HepG2 (cell line): ENCODE data around the gene FEM1B. TPM values are rescaled to one million over a fixed set of nuclear protein-coding genes. Genes with fewer than 3 reads are reported as not detected.

ENCODE experiments used
- NR0B2 ChIP-seq: sonication (generic); formaldehyde crosslinking; IDR thresholded peaks from 2 replicates; pipeline ENCODE4 v1.4.0; 2020; ENCODE audit warnings: mild to moderate bottlenecking, missing genetic modification reagents
- REXO4 ChIP-seq: sonication (generic); formaldehyde crosslinking; IDR thresholded peaks from 2 replicates; pipeline ENCODE4 v1.8.0; 2022; ENCODE audit warnings: missing genetic modification reagents, mild to moderate bottlenecking, borderline replicate concordance
- SMYD3 ChIP-seq: sonication (generic); formaldehyde crosslinking; IDR thresholded peaks from 2 replicates; pipeline ENCODE4 v1.8.1; 2023; ENCODE audit warnings: mild to moderate bottlenecking, missing genetic modification reagents
- TCF7 ChIP-seq: sonication (generic); IDR thresholded peaks from 2 replicates; pipeline ENCODE4 v1.6.1; 2016; ENCODE audit warnings: antibody characterized with exemption, low read depth
- ZNF563 ChIP-seq: sonication (generic); formaldehyde crosslinking; IDR thresholded peaks from 2 replicates; pipeline ENCODE4 v1.8.0; 2022; ENCODE audit warnings: mild to moderate bottlenecking, moderate library complexity, missing genetic modification reagents
- ZNF597 ChIP-seq: sonication (generic); formaldehyde crosslinking; IDR thresholded peaks from 2 replicates; pipeline ENCODE4 v1.5.0; 2020; ENCODE audit warnings: missing genetic modification reagents
- ZNF710 ChIP-seq: sonication (generic); formaldehyde crosslinking; IDR thresholded peaks from 2 replicates; pipeline ENCODE4 v1.5.0; 2020; ENCODE audit warnings: mild to moderate bottlenecking, missing genetic modification reagents, borderline replicate concordance
- ZNF768 ChIP-seq: sonication (generic); formaldehyde crosslinking; IDR thresholded peaks from 2 replicates; pipeline ENCODE4 v1.4.0; 2020; ENCODE audit warnings: missing genetic modification reagents
- polyA plus RNA-seq, 8 experiments: library from polyadenylated mRNA; depleted of rRNA in 3 of 8; stranded (reverse) in 7 of 8; unstranded in 1 of 8; fragments of >200 nt; fragmentation: Illumina TruSeq in 4 of 8; extraction: Trizol in 4 of 8; gene quantifications; 2 replicates each; pipeline versions ENCODE4 v1.2.1 to v1.2.3, GENCODE V29; 2011 to 2016; ENCODE audit warnings: low read depth in 4 of 8, missing spikeins in 1 of 8, mixed read lengths in 1 of 8; ENCODE audit not compliant: insufficient read depth in 1 of 8
- total RNA-seq, 5 experiments: library from RNA; depleted of rRNA; stranded (reverse); fragments of >200 nt; fragmentation: Illumina TruSeq; extraction: Trizol; gene quantifications; 2 replicates each; pipeline ENCODE4 v1.2.3, GENCODE V29; 2016; ENCODE audit warnings: low read depth in 1 of 5
- TF ChIP-seq, protein P1 (sequence below): sonication (generic); formaldehyde crosslinking; IDR thresholded peaks from 2 replicates; pipeline ENCODE4 v1.5.1; 2020; ENCODE audit warnings: mild to moderate bottlenecking, missing genetic modification reagents, moderate library complexity

Gene FEM1B
- total and polyA plus RNA-seq, 2 of the 13 experiments (the other 11 are each of a cell fraction or from before 2014, with no cell fraction given), result 38.1 to 40.0 TPM

DNA sequence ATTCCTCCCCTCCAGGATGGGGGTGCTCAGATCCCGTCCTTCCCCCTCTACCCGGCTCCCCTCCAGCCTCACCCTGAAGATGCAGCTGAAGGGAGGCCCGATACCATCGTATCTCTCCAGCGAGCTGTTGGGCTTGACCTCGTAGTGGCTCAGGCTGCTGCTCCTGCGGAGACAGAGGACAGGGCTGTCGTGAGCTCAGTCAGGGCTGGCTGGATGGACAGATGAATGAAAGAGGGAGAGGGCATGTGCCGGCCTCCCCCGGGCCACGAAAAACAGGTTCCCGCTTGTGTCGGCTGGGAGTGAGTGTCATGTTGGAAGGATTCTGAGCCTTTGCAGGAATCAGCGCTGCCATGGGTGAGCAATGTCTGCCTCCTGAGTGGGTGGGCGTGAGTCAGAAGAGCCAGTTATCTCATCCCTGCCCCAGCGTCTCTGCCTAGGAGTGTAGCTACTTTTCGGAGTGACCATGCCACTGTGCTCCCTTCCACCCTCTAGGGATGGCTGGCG, 35.2 kb downstream of the FEM1B start (continued):
- no peak for TF ChIP-seq ZNF597
- TF ChIP-seq NR0B2 (CRISPR knock-in tag), result no peak
- TF ChIP-seq ZNF768 (CRISPR knock-in tag), result no peak
- TF ChIP-seq SMYD3, result no peak
- TF ChIP-seq TCF7, result no peak
- no peak for TF ChIP-seq ZNF563 (CRISPR knock-in tag)
- TF ChIP-seq, protein P1, sequence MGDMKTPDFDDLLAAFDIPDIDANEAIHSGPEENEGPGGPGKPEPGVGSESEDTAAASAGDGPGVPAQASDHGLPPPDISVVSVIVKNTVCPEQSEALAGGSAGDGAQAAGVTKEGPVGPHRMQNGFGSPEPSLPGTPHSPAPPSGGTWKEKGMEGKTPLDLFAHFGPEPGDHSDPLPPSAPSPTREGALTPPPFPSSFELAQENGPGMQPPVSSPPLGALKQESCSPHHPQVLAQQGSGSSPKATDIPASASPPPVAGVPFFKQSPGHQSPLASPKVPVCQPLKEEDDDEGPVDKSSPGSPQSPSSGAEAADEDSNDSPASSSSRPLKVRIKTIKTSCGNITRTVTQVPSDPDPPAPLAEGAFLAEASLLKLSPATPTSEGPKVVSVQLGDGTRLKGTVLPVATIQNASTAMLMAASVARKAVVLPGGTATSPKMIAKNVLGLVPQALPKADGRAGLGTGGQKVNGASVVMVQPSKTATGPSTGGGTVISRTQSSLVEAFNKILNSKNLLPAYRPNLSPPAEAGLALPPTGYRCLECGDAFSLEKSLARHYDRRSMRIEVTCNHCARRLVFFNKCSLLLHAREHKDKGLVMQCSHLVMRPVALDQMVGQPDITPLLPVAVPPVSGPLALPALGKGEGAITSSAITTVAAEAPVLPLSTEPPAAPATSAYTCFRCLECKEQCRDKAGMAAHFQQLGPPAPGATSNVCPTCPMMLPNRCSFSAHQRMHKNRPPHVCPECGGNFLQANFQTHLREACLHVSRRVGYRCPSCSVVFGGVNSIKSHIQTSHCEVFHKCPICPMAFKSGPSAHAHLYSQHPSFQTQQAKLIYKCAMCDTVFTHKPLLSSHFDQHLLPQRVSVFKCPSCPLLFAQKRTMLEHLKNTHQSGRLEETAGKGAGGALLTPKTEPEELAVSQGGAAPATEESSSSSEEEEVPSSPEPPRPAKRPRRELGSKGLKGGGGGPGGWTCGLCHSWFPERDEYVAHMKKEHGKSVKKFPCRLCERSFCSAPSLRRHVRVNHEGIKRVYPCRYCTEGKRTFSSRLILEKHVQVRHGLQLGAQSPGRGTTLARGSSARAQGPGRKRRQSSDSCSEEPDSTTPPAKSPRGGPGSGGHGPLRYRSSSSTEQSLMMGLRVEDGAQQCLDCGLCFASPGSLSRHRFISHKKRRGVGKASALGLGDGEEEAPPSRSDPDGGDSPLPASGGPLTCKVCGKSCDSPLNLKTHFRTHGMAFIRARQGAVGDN, result no peak
- TF ChIP-seq ZNF710 (CRISPR knock-in tag), result no peak
- TF ChIP-seq REXO4, result no peak
